Measurements from ENCODE around the gene ATP6V1B1.
"Not testable (repeated sequence)": the region's sequence is repeated elsewhere in the genome, so short reads cannot be mapped to it uniquely, and the experiment has no call there.

ATP6V1B1 gene

GRCh38 chr2:70988726-70989648 lies 53.3 kb downstream of the ATP6V1B1 start:
- no peak for DNase-seq (ENCODE audit: low read depth, low spot score)

- DNase-seq (ENCODE audit: low read depth, low spot score): no peak
These were observed 54.5 kb downstream of the ATP6V1B1 start for GRCh38 chr2:70990216-70990615.

GRCh38 chr2:70991142-70991541 lies 55.4 kb downstream of the ATP6V1B1 start:
- no peak for DNase-seq (ENCODE audit: low read depth, low spot score)

- DNase-seq (ENCODE audit: low read depth, low spot score): no peak
These were observed 56.0 kb downstream of the ATP6V1B1 start for GRCh38 chr2:70991742-70992141.

- DNase-seq (ENCODE audit: low read depth, low spot score): no peak
These were observed 57.5 kb downstream of the ATP6V1B1 start for GRCh38 chr2:70992945-70993853.

GRCh38 chr2:70994009-70994698 lies 58.5 kb downstream of the ATP6V1B1 start:
- no peak for DNase-seq (ENCODE audit: low read depth, low spot score)

- peak; percentile 79 for DNase-seq (ENCODE audit: low read depth, low spot score)
These were observed 59.2 kb downstream of the ATP6V1B1 start, which contains the start of gene TEX261 for GRCh38 chr2:70994699-70995425. TSS of gene TEX261 (minus strand) at chr2:70994873. CDS start at chr2:70994757, 116 bp downstream.

- DNase-seq (ENCODE audit: low read depth, low spot score): peak; percentile 12
These were observed 59.7 kb downstream of the ATP6V1B1 start for GRCh38 chr2:70995426-70995729.

- DNase-seq (ENCODE audit: low read depth, low spot score): not testable (repeated sequence)
These were observed 63.2 kb downstream of the ATP6V1B1 start for GRCh38 chr2:70998885-70999284.

GRCh38 chr2:70999362-70999761 lies 63.7 kb downstream of the ATP6V1B1 start:
- DNase-seq (ENCODE audit: low read depth, low spot score): no peak

- DNase-seq (ENCODE audit: low read depth, low spot score): not testable (repeated sequence)
These were observed 64.2 kb downstream of the ATP6V1B1 start for GRCh38 chr2:70999931-71000330.

GRCh38 chr2:71000780-71001591 lies 65.3 kb downstream of the ATP6V1B1 start:
- DNase-seq (ENCODE audit: low read depth, low spot score): peak; percentile 63

- DNase-seq (ENCODE audit: low read depth, low spot score): no peak
These were observed 65.9 kb downstream of the ATP6V1B1 start for GRCh38 chr2:71001592-71001927.

GRCh38 chr2:71001981-71002570 lies 66.4 kb downstream of the ATP6V1B1 start:
- DNase-seq (ENCODE audit: low read depth, low spot score): no peak

- no peak for DNase-seq (ENCODE audit: low read depth, low spot score)
These were observed 67.7 kb downstream of the ATP6V1B1 start for GRCh38 chr2:71003396-71003795.

GRCh38 chr2:71003966-71004755 lies 68.5 kb downstream of the ATP6V1B1 start:
- DNase-seq (ENCODE audit: low read depth, low spot score): no peak

- no peak for DNase-seq (ENCODE audit: low read depth, low spot score)
These were observed 69.2 kb downstream of the ATP6V1B1 start for GRCh38 chr2:71004857-71005256.

- DNase-seq (ENCODE audit: low read depth, low spot score): no peak
These were observed 69.8 kb downstream of the ATP6V1B1 start for GRCh38 chr2:71005271-71006202.
